Activated T-helper 17 cell treated with anti-CD3 and anti-CD28 coated beads, Interleukin-2, amount 50 U/mL, for 72 hours (primary cell): Measurements from ENCODE around the gene RHOT1. TPM values are rescaled to one million over a fixed set of nuclear protein-coding genes. Genes with fewer than 3 reads are reported as not detected.
"Not testable (repeated sequence)": the region's sequence is repeated elsewhere in the genome, so short reads cannot be mapped to it uniquely, and the experiment has no call there.

ENCODE experiments used
- ATAC-seq: fragments of 150-1000 bp; cut with Tn5 transposase; replicated peaks from 2 replicates; pipeline ENCODE4 v1.10.0; 2021; ENCODE audit warnings: mild to moderate bottlenecking, moderate library complexity
- H3K27ac Mint-ChIP-seq: one replicate; pipeline ENCODE4 v1.8.0; 2022; ENCODE audit warnings: mixed read lengths
- H3K27me3 Mint-ChIP-seq: one replicate; pipeline ENCODE4 v1.8.0; 2022; ENCODE audit warnings: mixed read lengths
- H3K36me3 Mint-ChIP-seq: one replicate; pipeline ENCODE4 v1.8.0; 2022; ENCODE audit warnings: low read depth, mild to moderate bottlenecking, mixed read lengths
- H3K4me1 Mint-ChIP-seq: one replicate; pipeline ENCODE4 v1.8.0; 2022; ENCODE audit warnings: mixed read lengths
- H3K4me3 Mint-ChIP-seq: one replicate; pipeline ENCODE4 v1.8.0; 2022; ENCODE audit warnings: mild to moderate bottlenecking, mixed read lengths
- H3K9me3 Mint-ChIP-seq: one replicate; pipeline ENCODE4 v1.8.0; 2022; ENCODE audit warnings: mixed read lengths
- total RNA-seq, 2 donors: library from RNA; stranded (reverse); gene quantifications; one replicate each; pipeline ENCODE4 v1.2.3, GENCODE V29; 2022

RHOT1 gene
- total RNA-seq, 2 donors from 2014 or later, result 19.5 to 26.2 TPM

DNA sequence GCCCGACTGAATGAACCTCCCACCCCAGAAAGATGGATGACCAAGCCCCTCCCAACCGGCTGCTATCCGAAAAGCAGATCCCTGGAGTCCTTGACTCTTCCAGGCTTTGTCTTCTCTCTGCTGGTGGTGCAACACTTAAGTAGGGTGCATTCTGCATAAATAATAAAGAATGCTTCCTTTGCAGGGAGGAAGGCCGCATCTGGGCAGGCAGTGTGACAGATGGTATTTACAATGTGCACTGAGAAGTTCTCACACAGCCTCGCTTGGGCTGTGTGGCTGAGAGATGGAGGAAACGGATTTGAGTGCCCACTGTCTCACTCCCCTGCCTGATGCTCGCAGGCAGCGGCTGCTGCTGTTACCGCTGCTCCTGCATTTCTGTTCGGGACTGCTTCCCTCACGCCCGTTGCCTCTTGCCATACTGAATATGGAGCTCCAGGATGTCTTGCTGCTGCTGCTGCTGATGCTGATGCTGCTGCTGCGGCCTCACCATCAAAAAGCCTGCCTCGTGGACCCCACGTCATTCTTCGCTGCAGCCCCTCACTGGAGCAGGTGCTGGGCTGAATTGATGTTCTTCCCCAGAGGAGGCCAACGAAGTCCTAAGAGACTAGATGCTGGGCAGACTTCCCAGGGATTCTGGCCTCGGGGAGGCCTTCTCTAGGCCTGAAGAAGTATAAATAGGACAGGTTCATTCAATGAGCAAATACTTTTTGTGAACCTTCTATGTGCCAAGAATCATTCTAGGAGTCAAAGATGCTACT lies 116.3 kb downstream of the RHOT1 start:
- no peaks in the 10 kb centered on the region for H3K9me3 Mint-ChIP-seq
- H3K27me3 Mint-ChIP-seq, result peaks cover 11% of the 10 kb centered on the region
- no peak overlapping the region for H3K27ac Mint-ChIP-seq
- no peak overlapping the region for H3K4me3 Mint-ChIP-seq
- ATAC-seq, result no peak
- H3K4me1 Mint-ChIP-seq, result no peaks in the 10 kb centered on the region
- no peaks in the 10 kb centered on the region for H3K36me3 Mint-ChIP-seq

DNA sequence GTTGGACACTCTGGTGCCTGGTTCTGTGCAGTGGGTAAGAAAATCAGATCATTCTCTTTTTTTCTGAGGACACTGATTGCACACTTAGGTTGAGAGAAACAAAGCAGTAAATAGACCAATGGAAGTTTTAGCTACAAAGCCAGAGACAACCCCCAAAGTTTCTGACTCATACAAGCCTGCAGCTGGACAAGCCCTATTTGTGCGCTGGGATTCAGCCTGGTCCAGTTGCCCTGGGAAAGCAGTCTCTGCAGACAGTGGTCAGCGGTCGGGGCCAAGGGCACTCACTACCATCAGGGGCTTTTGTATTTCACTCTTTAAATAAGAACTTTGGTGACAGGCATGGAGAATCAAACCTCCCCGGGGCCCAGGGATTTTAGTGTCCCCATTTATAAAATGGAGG lies 117.3 kb downstream of the RHOT1 start:
- no peak overlapping the region for H3K27ac Mint-ChIP-seq
- no peaks in the 10 kb centered on the region for H3K36me3 Mint-ChIP-seq
- peaks cover 21% of the 10 kb centered on the region for H3K27me3 Mint-ChIP-seq
- no peak for ATAC-seq
- H3K9me3 Mint-ChIP-seq, result no peaks in the 10 kb centered on the region
- H3K4me1 Mint-ChIP-seq, result no peaks in the 10 kb centered on the region
- no peak overlapping the region for H3K4me3 Mint-ChIP-seq

DNA sequence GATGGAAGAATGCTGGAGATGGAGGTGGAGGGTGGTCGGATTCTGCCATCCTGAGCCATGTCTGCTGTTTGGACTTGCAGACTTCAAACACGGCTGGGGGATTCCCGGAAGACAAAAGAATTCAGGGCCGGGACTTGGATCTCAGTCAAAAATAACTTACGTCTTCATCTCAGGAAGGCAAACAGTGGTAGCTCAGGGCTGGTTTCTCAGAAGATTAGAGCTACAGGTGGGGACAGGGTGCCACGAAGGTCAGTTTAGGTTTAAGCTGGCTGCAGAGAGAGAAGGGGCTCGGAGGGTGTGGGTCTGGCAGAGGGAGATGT lies 119.1 kb downstream of the RHOT1 start:
- no peaks in the 10 kb centered on the region for H3K36me3 Mint-ChIP-seq
- H3K27ac Mint-ChIP-seq, result no peak overlapping the region
- H3K4me1 Mint-ChIP-seq, result no peaks in the 10 kb centered on the region
- H3K9me3 Mint-ChIP-seq, result no peaks in the 10 kb centered on the region
- peaks cover 28% of the 10 kb centered on the region for H3K27me3 Mint-ChIP-seq
- H3K4me3 Mint-ChIP-seq, result no peak overlapping the region
- no peak for ATAC-seq

DNA sequence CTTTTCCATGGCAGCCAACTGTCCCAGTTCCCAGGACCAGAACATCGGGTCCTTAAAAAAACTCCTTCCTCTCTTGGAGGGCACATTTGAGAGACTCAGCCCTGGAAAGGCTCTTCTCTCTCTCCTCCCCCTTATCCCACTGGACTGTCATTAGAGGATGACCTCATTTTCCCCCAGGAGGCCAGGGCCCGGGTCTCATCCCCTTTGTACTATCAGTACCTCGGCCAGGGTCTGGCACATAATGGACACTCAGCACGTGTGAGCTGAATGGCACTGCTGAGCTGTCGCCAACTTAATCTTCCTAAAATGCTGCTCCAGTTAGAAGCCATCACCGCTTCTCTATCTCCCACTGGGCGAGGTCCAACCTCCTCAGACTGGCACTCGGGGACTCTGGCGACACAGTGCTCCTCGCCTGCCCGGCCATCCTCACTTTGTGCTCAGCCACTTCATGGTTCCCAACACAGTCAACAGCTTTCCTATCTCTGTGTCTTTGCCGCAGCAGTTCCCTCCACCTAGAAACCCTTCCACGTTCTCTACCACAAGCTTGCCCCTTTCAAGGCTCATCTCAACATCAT lies 119.7 kb downstream of the RHOT1 start:
- H3K9me3 Mint-ChIP-seq, result no peaks in the 10 kb centered on the region
- H3K27me3 Mint-ChIP-seq, result peaks cover 31% of the 10 kb centered on the region
- no peak for ATAC-seq
- no peaks in the 10 kb centered on the region for H3K4me1 Mint-ChIP-seq
- no peak overlapping the region for H3K4me3 Mint-ChIP-seq
- H3K27ac Mint-ChIP-seq, result no peak overlapping the region
- no peaks in the 10 kb centered on the region for H3K36me3 Mint-ChIP-seq

DNA sequence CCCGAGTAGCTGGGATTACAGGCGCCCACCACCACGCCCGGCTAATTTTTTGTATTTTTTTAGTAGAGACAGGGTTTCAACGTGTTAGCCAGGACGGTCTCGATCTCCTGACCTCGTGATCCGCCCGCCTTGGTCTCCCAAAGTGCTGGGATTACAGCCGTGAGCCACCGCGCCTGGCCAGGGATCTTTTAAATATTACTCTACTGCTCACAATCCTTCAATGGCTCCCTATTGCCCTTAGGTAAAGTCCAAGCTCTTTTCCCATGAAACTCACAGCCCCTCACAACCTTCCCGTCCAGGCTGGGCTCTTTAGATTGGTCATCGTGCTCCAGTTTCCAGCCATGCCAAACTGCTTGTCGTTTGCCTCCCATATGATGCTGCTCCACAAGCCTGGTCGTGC lies 121.2 kb downstream of the RHOT1 start:
- H3K36me3 Mint-ChIP-seq, H3K27ac Mint-ChIP-seq, ATAC-seq, H3K9me3 Mint-ChIP-seq, H3K4me3 Mint-ChIP-seq, H3K4me1 Mint-ChIP-seq: not testable (repeated sequence)
- peaks cover 44% of the 10 kb centered on the region for H3K27me3 Mint-ChIP-seq

DNA sequence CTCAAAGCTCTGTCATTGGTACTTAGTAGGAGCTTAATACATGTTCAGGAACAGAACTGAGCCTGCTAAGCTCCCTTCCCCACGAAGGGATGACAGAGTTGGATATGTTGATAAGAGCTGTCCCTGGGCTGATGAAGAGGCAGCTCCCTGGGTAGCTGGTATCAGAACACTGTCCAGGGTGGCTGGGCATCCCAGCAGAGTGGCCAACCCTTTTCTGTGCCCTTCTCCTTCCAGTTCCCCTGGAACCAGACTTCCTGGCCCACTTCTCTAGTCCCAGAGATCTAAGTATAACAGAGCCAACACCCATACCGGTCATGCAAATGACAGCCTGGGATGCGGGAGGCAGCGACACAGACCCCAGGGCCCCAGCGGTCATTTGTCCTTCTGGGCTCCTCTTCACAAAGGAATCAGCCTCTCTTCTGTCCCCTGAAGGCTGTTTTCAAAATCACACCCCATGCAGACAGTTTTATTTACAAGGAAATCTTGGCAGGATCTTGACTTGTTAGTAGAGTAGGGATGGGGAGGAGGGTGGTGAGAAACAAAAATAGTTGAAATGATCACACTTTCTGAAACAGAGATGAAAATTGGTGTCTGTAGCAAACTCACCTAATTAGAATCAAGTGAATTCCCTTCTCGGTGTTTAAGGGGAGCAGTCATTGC lies 122.0 kb downstream of the RHOT1 start:
- Mint-ChIP-seq H3K4me1 (peaks cover 9% of the 10 kb centered on the region), H3K9me3 (no peaks in the 10 kb centered on the region), H3K27ac (no peak overlapping the region), H3K27me3 (peaks cover 50% of the 10 kb centered on the region), H3K36me3 (no peaks in the 10 kb centered on the region), H3K4me3 (peak overlapping the region; percentile 73)
- ATAC-seq, result no peak

DNA sequence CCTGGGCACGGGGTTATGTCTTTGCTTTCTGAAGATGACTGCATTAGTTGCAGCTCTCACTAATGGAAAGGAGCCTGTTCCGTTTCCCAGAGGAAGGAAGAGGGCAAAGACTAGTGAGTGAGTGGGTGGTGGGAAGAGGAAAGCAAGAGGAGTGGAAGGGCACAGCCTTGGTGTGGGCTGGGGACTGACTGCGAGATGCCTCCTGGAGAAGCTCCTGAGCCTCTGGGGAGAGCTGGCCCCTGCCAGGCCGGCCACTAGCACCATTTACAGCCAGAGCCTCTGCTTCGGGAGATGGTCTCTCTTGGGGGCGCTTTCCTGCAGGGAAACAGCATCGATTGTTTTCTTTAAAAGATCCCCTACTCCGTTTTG lies 122.5 kb downstream of the RHOT1 start:
- Mint-ChIP-seq H3K27ac (no peak overlapping the region), H3K4me3 (peak overlapping the region; percentile 73), H3K9me3 (no peaks in the 10 kb centered on the region), H3K4me1 (peaks cover 9% of the 10 kb centered on the region), H3K36me3 (no peaks in the 10 kb centered on the region), H3K27me3 (peaks cover 54% of the 10 kb centered on the region)
- ATAC-seq, result no peak

DNA sequence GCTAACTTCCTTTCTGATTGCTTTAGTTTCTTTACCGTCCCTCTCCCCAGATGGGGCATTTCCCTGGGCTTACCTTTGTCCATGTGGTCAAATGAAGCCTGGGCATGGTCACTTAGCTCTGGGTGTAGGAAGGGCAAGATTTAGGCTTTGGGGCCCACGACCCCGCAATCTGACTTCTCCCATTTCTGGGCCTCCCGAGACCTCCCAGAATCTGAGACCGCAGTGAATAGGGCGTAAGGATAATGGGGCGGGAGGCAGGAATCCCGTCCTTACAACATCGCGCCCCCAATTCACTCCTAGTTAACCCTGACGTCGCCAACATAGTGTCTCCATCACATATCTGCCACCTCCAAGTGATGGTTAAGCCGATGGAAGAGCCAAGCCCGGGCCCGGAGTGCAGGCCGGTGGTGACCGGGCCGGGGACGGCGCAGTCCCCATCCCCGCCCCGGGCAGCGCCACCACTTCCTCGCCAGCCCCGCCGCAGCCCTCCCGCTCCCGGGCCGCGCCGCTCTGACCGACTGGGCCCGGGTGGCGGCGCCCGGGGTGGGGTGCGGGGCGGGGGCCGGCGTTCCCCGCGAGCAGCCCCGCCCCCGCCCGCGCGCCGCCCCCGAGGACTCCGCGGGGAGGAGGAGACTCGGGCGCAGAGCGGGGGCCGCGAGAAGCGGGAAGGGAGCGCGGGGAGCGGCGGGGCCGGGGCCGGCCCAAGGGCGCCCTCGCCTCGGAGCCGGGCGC lies 123.1 kb downstream of the RHOT1 start, which contains the start of gene RHBDL3:
Gene RHBDL3, plus strand, starts transcription at position 641 of the 732 bp plus-strand sequence. CDS start 358 bp downstream, outside the sequence.
- Mint-ChIP-seq H3K9me3 (no peaks in the 10 kb centered on the region), H3K36me3 (no peaks in the 10 kb centered on the region), H3K27me3 (peaks cover 56% of the 10 kb centered on the region), H3K27ac (no peak within 1 kb of the TSS), H3K4me3 (peak within 1 kb of the TSS; percentile 73), H3K4me1 (peaks cover 9% of the 10 kb centered on the region)
- peak; percentile 16 for ATAC-seq

DNA sequence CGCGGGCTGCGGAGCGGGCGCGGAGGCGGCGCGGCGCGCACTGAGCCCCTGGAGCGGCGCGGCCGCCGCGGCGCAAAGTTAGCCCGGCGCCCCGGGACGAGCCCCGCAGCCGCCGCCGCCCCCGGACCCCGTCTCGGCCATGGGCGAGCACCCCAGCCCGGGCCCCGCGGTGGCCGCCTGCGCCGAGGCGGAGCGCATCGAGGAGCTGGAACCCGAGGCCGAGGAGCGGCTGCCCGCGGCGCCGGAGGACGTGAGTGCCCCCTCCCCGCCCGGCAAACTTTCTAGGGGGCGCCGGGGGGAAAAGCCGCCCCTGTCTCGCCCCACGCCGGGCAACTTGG lies 123.7 kb downstream of the RHOT1 start:
- Mint-ChIP-seq H3K27ac (no peak overlapping the region), H3K36me3 (no peaks in the 10 kb centered on the region), H3K9me3 (no peaks in the 10 kb centered on the region), H3K4me1 (peaks cover 9% of the 10 kb centered on the region), H3K27me3 (peaks cover 60% of the 10 kb centered on the region), H3K4me3 (no peak overlapping the region)
- peak; percentile 2 for ATAC-seq

DNA sequence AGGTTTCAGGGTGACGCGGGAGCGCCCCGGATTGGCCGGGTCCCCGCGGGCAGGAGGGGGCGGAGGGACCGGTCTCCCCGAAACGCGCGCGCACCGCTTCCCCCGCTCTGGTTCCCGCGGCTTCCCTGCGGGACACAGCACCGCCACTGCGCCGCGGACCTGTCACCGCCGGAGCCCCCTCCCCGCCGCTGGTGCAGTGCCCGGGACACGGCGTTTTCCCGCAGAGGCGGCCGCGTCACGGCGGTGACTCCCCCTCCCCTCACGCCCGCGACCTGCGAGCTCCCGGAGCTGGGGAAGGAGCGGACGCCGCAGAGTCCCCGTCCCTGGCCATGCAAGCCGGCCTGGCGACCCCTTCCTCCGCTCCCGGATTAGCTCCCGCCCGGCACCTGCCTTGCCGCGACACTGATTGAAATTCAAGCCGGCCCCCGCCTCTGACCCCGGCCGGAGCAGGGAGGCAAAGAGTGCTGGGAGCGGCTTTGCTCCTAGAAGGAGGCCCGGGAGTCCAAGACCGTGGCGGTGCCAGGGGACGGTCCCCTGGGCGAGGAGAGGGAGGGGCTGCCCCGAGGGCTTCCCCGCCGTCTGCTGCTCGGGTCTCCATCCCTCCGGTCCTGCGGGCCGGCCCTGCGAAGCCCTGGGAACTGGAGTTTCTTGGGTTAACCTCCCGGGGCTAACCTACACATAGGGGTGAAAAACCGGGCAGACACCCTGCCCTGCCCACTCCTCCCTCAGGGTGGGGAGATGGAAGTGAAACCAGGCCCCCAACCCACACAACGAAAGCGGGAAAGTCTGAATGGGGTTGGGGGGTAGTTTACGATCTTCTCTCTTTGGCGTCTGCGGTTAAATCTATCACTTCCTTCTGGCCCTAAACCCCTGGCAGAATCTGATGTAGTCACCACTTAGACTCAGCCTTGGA lies 124.3 kb downstream of the RHOT1 start:
- peak; percentile 40 for ATAC-seq
- Mint-ChIP-seq H3K27me3 (peaks cover 64% of the 10 kb centered on the region), H3K9me3 (no peaks in the 10 kb centered on the region), H3K36me3 (no peaks in the 10 kb centered on the region), H3K4me3 (peak overlapping the region; percentile 68), H3K27ac (no peak overlapping the region), H3K4me1 (peaks cover 9% of the 10 kb centered on the region)

DNA sequence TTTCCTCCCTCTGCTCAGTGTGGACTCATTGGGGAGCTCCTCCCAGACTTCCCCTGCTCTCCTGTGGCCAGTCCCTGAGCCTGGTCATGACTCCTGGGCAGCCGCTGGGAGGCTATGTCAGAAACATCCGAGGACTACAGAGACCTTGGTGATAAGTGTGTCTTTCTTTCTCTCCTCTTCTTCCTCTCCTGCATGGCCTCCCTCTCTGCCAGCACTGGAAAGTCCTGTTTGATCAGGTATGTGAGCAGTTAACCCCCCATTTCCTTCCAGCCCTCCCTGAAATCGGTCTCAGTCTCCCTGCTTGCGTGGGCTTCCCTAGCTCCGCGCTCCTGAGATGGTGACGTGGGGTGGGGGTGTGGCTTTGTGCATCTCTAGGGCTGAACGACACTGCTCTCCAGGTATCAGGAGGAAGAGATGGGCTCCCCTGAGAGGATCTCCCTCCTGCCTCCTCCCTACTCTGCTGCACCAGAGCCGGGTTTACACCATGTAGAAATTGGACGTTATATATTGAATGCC lies 125.4 kb downstream of the RHOT1 start:
- Mint-ChIP-seq H3K4me3 (peak overlapping the region; percentile 68), H3K27me3 (peaks cover 58% of the 10 kb centered on the region), H3K36me3 (no peaks in the 10 kb centered on the region), H3K4me1 (peaks cover 9% of the 10 kb centered on the region), H3K27ac (no peak overlapping the region), H3K9me3 (no peaks in the 10 kb centered on the region)
- peak; percentile 46 for ATAC-seq

DNA sequence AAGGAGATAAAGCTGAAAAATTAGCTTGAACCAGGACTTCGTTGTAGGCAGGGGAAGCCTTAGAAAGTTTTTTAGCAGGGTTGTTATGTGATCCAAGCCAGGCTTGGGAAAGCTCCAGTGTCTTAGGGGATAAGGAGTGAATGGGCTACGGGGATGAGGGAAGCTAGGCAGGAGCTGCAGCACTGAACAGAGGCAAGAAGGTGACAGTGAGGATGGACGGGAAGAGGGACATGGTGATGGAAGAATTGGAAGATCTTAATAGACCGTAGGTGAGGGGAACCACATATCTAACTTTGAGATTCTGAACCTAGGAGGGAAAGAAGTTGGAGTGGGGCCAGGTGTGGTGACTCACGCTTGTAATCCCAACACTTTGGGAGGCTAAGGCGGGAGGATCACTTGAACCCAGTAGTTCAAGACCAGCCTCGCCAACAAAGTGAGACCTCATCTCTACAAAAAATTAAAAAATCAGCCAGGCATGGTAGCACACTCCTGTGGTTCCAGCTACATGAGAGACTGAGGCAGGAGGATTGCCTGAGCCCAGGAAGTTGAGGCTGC lies 126.5 kb downstream of the RHOT1 start:
- Mint-ChIP-seq H3K9me3 (no peaks in the 10 kb centered on the region), H3K27ac (no peak overlapping the region), H3K4me1 (peaks cover 9% of the 10 kb centered on the region), H3K36me3 (no peaks in the 10 kb centered on the region), H3K27me3 (peaks cover 56% of the 10 kb centered on the region), H3K4me3 (no peak overlapping the region)
- ATAC-seq, result no peak

DNA sequence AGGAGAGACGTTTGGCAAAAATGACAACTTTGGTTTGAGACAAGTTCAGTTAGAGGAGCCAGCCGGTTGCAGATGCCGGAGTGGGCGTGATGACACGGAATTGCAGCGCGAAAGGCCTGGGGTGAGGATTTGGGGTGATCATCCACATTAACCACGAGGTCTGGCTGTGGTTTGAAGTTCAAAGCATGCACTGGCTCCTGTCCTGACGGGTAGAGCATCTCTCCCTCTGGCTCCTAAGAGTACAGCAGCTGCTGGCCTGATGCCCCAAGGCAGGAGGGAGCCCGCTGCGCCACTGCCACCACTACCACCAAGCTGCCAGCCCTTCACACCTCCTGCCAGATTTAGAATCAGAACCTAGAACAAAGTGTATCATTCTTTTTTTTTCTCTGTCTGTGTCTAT lies 127.1 kb downstream of the RHOT1 start:
- Mint-ChIP-seq H3K27me3 (peaks cover 51% of the 10 kb centered on the region), H3K36me3 (no peaks in the 10 kb centered on the region), H3K9me3 (no peaks in the 10 kb centered on the region), H3K4me3 (no peak overlapping the region), H3K27ac (no peak overlapping the region), H3K4me1 (peaks cover 9% of the 10 kb centered on the region)
- no peak for ATAC-seq
